ENCODE measurements around the gene SRGAP3.

The SRGAP3 gene

GRCh38 chr3:9079676-9080075, 169.8 kb downstream of the SRGAP3 start:
- TF ChIP-seq, protein P1, sequence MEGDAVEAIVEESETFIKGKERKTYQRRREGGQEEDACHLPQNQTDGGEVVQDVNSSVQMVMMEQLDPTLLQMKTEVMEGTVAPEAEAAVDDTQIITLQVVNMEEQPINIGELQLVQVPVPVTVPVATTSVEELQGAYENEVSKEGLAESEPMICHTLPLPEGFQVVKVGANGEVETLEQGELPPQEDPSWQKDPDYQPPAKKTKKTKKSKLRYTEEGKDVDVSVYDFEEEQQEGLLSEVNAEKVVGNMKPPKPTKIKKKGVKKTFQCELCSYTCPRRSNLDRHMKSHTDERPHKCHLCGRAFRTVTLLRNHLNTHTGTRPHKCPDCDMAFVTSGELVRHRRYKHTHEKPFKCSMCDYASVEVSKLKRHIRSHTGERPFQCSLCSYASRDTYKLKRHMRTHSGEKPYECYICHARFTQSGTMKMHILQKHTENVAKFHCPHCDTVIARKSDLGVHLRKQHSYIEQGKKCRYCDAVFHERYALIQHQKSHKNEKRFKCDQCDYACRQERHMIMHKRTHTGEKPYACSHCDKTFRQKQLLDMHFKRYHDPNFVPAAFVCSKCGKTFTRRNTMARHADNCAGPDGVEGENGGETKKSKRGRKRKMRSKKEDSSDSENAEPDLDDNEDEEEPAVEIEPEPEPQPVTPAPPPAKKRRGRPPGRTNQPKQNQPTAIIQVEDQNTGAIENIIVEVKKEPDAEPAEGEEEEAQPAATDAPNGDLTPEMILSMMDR (IDR thresholded peaks at IDR 0.05; ENCODE audit: borderline replicate concordance, control extremely low read depth, extremely low read depth, insufficient read depth, missing control alignments) = no peak
- in situ Hi-C loops (cut with MboI; ENCODE audit: low sequenced_read_pairs, unreplicated experiment) = no loop called here
- DNase-seq (ENCODE audit: low spot score) = no peak

DNA sequence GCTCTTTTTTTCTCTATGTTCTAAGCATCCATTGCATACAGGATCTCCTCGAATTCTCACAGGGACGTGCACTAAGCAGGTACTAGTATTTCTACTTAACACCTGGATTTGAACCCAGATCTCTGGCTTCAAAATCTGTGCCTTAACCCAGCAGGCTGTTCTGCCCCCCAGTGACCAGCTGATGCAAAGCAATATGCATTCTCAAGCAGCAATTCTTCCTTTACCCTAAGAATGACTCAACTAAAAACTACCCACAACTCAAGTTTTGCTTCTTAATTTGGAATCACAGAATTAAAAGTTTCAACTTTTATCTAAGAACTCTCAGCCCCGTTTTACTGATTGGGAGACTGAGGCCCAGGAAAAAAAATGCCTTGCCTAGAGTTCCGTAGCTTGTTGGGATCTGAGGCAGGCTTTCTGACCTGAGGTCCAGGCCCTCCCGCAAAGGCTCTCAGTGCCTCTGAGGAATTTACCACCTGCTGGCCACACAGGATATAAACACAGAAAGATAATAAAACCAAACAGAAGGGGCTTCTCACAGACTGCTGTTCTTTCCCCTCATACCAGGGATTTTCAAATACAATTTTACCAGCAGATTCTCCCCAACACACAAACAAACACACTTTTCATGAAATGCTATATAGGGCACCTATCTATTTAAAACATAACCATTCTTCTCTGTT, 170.7 kb downstream of the SRGAP3 start:
- TF ChIP-seq, protein P1 (IDR thresholded peaks at IDR 0.05; ENCODE audit: borderline replicate concordance, control extremely low read depth, extremely low read depth, insufficient read depth, missing control alignments) = no peak
- in situ Hi-C loops (cut with MboI; ENCODE audit: low sequenced_read_pairs, unreplicated experiment) = no loop called here
- DNase-seq (ENCODE audit: low spot score) = no peak

GRCh38 chr3:9077029-9077428, 172.4 kb downstream of the SRGAP3 start:
- TF ChIP-seq, protein P1 (IDR thresholded peaks at IDR 0.05; ENCODE audit: borderline replicate concordance, control extremely low read depth, extremely low read depth, insufficient read depth, missing control alignments) = no peak
- in situ Hi-C loops (cut with MboI; ENCODE audit: low sequenced_read_pairs, unreplicated experiment) = no loop called here
- DNase-seq (ENCODE audit: low spot score) = no peak

DNA sequence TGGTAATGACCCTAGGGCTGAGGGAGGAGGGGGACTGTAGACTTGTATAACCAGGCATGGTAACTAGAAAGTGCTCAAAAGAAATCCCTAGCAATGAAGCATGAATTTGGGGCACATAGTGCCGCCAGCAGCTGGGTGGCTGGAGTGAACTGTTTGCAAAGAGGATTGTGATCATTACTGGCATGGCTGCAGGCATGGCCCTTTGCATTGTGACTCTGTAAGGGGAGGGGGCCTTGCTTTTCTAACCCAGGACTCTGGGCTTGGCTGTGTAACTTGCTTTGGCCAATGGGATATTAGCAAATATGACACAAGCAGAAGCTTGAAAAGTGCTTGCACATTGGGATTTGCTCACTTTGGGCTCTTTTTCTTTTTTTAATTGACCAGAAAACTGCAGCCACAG, 173.7 kb downstream of the SRGAP3 start:
- TF ChIP-seq, protein P1 (IDR thresholded peaks at IDR 0.05; ENCODE audit: borderline replicate concordance, control extremely low read depth, extremely low read depth, insufficient read depth, missing control alignments) = no peak
- no peak for DNase-seq (ENCODE audit: low spot score)
- in situ Hi-C loops (cut with MboI; ENCODE audit: low sequenced_read_pairs, unreplicated experiment) = no loop called here

DNA sequence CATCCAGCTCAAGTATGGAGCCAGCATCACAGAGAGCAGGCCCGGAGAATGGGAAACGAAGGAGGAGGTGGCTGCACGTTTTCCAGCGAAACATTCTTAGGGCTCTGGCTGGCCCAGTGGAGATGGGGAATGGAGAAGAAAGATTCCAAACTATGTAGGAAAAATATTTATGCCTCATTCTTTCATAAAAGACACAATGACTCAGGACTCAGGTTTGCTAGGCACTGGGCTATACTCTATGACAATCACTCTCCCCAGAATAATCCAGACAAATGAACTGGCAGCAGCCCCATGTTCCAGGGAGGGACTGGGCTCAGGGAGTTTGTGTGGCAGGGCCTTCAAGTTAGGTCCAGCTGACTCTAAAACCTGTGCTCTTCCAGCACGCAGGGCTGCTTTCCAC, 175.4 kb downstream of the SRGAP3 start:
- no peak for DNase-seq (ENCODE audit: low spot score)
- in situ Hi-C loops (cut with MboI; ENCODE audit: low sequenced_read_pairs, unreplicated experiment) = no loop called here
- TF ChIP-seq, protein P1 (IDR thresholded peaks at IDR 0.05; ENCODE audit: borderline replicate concordance, control extremely low read depth, extremely low read depth, insufficient read depth, missing control alignments) = no peak

- in situ Hi-C loops (cut with MboI; ENCODE audit: low sequenced_read_pairs, unreplicated experiment) = no loop called here
- TF ChIP-seq, protein P1 (IDR thresholded peaks at IDR 0.05; ENCODE audit: borderline replicate concordance, control extremely low read depth, extremely low read depth, insufficient read depth, missing control alignments) = no peak
- no peak for DNase-seq (ENCODE audit: low spot score)
Observed at GRCh38 chr3:9072667-9073009, 176.8 kb downstream of the SRGAP3 start.

All from GM13976 (cell line).